Stimulated activated CD4-positive, alpha-beta T cell treated with anti-CD3 and anti-CD28 coated beads, Interleukin-2, amount 100 ng/mL, for 4 hours (primary cell): ENCODE measurements around the gene KLHL24.
"Not testable (repeated sequence)": the region's sequence is repeated elsewhere in the genome, so short reads cannot be mapped to it uniquely, and the experiment has no call there.

ENCODE experiments used
- DNase-seq: peaks from one replicate; pipeline ENCODE4 v3.0.0-alpha.2; 2020; ENCODE audit warnings: low read depth

Gene KLHL24

GRCh38 chr3:183697123-183697609, 61.7 kb downstream of the KLHL24 start:
- DNase-seq, result no peak

GRCh38 chr3:183697610-183698317, 62.3 kb downstream of the KLHL24 start, which contains the start of gene YEATS2:
YEATS2 (plus strand) TSS chr3:183697797; CDS start chr3:183715163, 17,366 bp downstream.
- peak; percentile 62 for DNase-seq

- DNase-seq, result no peak
Observed at GRCh38 chr3:183698318-183698751, 62.9 kb downstream of the KLHL24 start.

GRCh38 chr3:183698756-183699155, 63.3 kb downstream of the KLHL24 start:
- no peak for DNase-seq

GRCh38 chr3:183699238-183699947, 64.0 kb downstream of the KLHL24 start:
- no peak for DNase-seq

- DNase-seq, result no peak
Observed at GRCh38 chr3:183701744-183702143, 66.3 kb downstream of the KLHL24 start.

- not testable (repeated sequence) for DNase-seq
Observed at GRCh38 chr3:183703892-183704291, 68.5 kb downstream of the KLHL24 start.

- DNase-seq, result no peak
Observed at GRCh38 chr3:183710231-183710630, 74.8 kb downstream of the KLHL24 start.

- DNase-seq, result no peak
Observed at GRCh38 chr3:183711516-183711915, 76.1 kb downstream of the KLHL24 start.

GRCh38 chr3:183714622-183715021, 79.2 kb downstream of the KLHL24 start:
- DNase-seq, result no peak

GRCh38 chr3:183718012-183718411, 82.6 kb downstream of the KLHL24 start:
- DNase-seq, result no peak

GRCh38 chr3:183725387-183725786, 90.0 kb downstream of the KLHL24 start:
- DNase-seq, result no peak

- no peak for DNase-seq
Observed at GRCh38 chr3:183728204-183728603, 92.8 kb downstream of the KLHL24 start.

GRCh38 chr3:183730361-183730760, 94.9 kb downstream of the KLHL24 start:
- no peak for DNase-seq

- no peak for DNase-seq
Observed at GRCh38 chr3:183731611-183732010, 96.2 kb downstream of the KLHL24 start.

GRCh38 chr3:183733553-183733952, 98.1 kb downstream of the KLHL24 start:
- no peak for DNase-seq
